ENCODE results near the gene AK5. TPM values are rescaled to one million over a fixed set of nuclear protein-coding genes. Genes with fewer than 3 reads are reported as not detected.

AK5 gene
- total and polyA plus RNA-seq, 2 of the 13 experiments (the other 11 are each of a cell fraction or from before 2014, with no cell fraction given) = not detected

- H3K27me3 ChIP-seq (ENCODE audit: control insufficient read depth in 1 of 2, insufficient read depth in 2 of 2, low read length in 2 of 2) = no peaks in the 10 kb centered on the region
- intact Hi-C loops (cut with micrococcal nuclease; ENCODE audit: unreplicated experiment) = no loop called here
- BruUV-seq (replicated peaks) = no TSS peak
- H3K4me1 ChIP-seq (ENCODE audit: insufficient read depth, low read length) = no peaks in the 10 kb centered on the region
- ATAC-seq (no peak), DNase-seq (ENCODE audit: low spot score) (no peak), FAIRE-seq (no peak)
- in situ Hi-C loops (cut with HindIII; ENCODE audit: extremely low pct_ligation_motif_present, low pct_unique_long_range_greater_than_20kb) = no loop called here
- 16% methylated on average over 2 of the region's 2 CpGs for WGBS (ENCODE audit: low lambda C conversion rate)
- H3K79me2 ChIP-seq (ENCODE audit: insufficient read depth, low read length) = no peaks in the 10 kb centered on the region
- H3K9me3 ChIP-seq (ENCODE audit: low read length) = no peaks in the 10 kb centered on the region
- no peak overlapping the region for H3K4me3 ChIP-seq (replicated peaks in 1 of 3; ENCODE audit: insufficient read depth in 1 of 3, low read depth in 2 of 3, low read length in 3 of 3)
- no peaks in the 10 kb centered on the region for H3K36me3 ChIP-seq (replicated peaks in 1 of 2; ENCODE audit: control insufficient read depth in 1 of 2, insufficient read depth in 2 of 2, low read length in 2 of 2)
- no peak for TF ChIP-seq ZSCAN29 (CRISPR knock-in tag; conservative IDR thresholded peaks at IDR 0.05)
- no peak for TF ChIP-seq ZSCAN25 (CRISPR knock-in tag; IDR thresholded peaks at IDR 0.05)
- no peak for TF ChIP-seq RBM22 (optimal IDR thresholded peaks at IDR 0.05; ENCODE audit: low read length)
- no peak for TF ChIP-seq PHF21A (CRISPR knock-in tag; IDR thresholded peaks at IDR 0.05)
- ChIA-PET POLR2A (no interaction called here), CTCF (ENCODE audit: low intra/inter-chr PET ratio, low total read pairs) (no interaction called here)
- no peak overlapping the region for H2AFZ ChIP-seq (ENCODE audit: low read length)
- no peak overlapping the region for H3K4me2 ChIP-seq (ENCODE audit: low read depth, low read length)
- H3K9ac ChIP-seq (ENCODE audit: insufficient read depth, low read depth, low read length) = no peak overlapping the region
- H4K20me1 ChIP-seq (ENCODE audit: insufficient read depth, low read length) = no peaks in the 10 kb centered on the region
- H3K27ac ChIP-seq (ENCODE audit: extremely low read length, insufficient read depth, low read length) = no peak overlapping the region
Observed at GRCh38 chr1:77333501-77333900, 51.7 kb downstream of the AK5 start.

GRCh38 chr1:77336729-77337128 is 54.9 kb downstream of the AK5 start:
- no TSS peak for BruUV-seq (replicated peaks)
- H3K27ac ChIP-seq (ENCODE audit: extremely low read length, insufficient read depth, low read length) = no peak overlapping the region
- no peak overlapping the region for H3K4me3 ChIP-seq (replicated peaks in 1 of 3; ENCODE audit: insufficient read depth in 1 of 3, low read depth in 2 of 3, low read length in 3 of 3)
- no peak overlapping the region for H3K9ac ChIP-seq (ENCODE audit: insufficient read depth, low read depth, low read length)
- DNase-seq (ENCODE audit: low spot score) (no peak), ATAC-seq (no peak), FAIRE-seq (no peak)
- in situ Hi-C loops (cut with HindIII; ENCODE audit: extremely low pct_ligation_motif_present, low pct_unique_long_range_greater_than_20kb) = no loop called here
- TF ChIP-seq HOXA7 (CRISPR knock-in tag; IDR thresholded peaks at IDR 0.05) (no peak), KLF9 (CRISPR knock-in tag; IDR thresholded peaks at IDR 0.05; ENCODE audit: low read depth) (no peak), TRIM24 (CRISPR knock-in tag; IDR thresholded peaks at IDR 0.05) (no peak), ZNF749 (CRISPR knock-in tag; IDR thresholded peaks at IDR 0.05; ENCODE audit: borderline replicate concordance) (no peak), ZNF543 (CRISPR knock-in tag; IDR thresholded peaks at IDR 0.05) (no peak), NRL (CRISPR knock-in tag; IDR thresholded peaks at IDR 0.05; ENCODE audit: borderline replicate concordance) (no peak), ELF3 (CRISPR knock-in tag; IDR thresholded peaks at IDR 0.05) (no peak), KLF16 (CRISPR knock-in tag; IDR thresholded peaks at IDR 0.05) (no peak), SIX1 (CRISPR knock-in tag; IDR thresholded peaks at IDR 0.05; ENCODE audit: borderline replicate concordance) (no peak), ZSCAN25 (CRISPR knock-in tag; IDR thresholded peaks at IDR 0.05) (no peak), ARID2 (CRISPR knock-in tag; IDR thresholded peaks at IDR 0.05; ENCODE audit: borderline replicate concordance) (no peak), ZFP62 (CRISPR knock-in tag; IDR thresholded peaks at IDR 0.05) (no peak), BCLAF1 (IDR thresholded peaks at IDR 0.05) (no peak), ZEB1 (IDR thresholded peaks at IDR 0.05; ENCODE audit: insufficient replicate concordance, low read depth) (no peak)
- H3K9me3 ChIP-seq (ENCODE audit: low read length) = no peaks in the 10 kb centered on the region
- POLR2A ChIA-PET = no interaction called here
- no peaks in the 10 kb centered on the region for H4K20me1 ChIP-seq (ENCODE audit: insufficient read depth, low read length)
- CTCF ChIA-PET (ENCODE audit: low intra/inter-chr PET ratio, low total read pairs) = no interaction called here
- intact Hi-C loops (cut with micrococcal nuclease; ENCODE audit: unreplicated experiment) = no loop called here
- H3K79me2 ChIP-seq (ENCODE audit: insufficient read depth, low read length) = no peaks in the 10 kb centered on the region
- H2AFZ ChIP-seq (ENCODE audit: low read length) = no peak overlapping the region
- H3K4me1 ChIP-seq (ENCODE audit: insufficient read depth, low read length) = no peaks in the 10 kb centered on the region
- no peak overlapping the region for H3K4me2 ChIP-seq (ENCODE audit: low read depth, low read length)
- H3K36me3 ChIP-seq (replicated peaks in 1 of 2; ENCODE audit: control insufficient read depth in 1 of 2, insufficient read depth in 2 of 2, low read length in 2 of 2) = no peaks in the 10 kb centered on the region
- H3K27me3 ChIP-seq (ENCODE audit: control insufficient read depth in 1 of 2, insufficient read depth in 2 of 2, low read length in 2 of 2) = no peaks in the 10 kb centered on the region
